H1 (cell line): Measurements from ENCODE around the gene DISP3. TPM values are rescaled to one million over a fixed set of nuclear protein-coding genes. Genes with fewer than 3 reads are reported as not detected.

ENCODE experiments used
- CTCF ChIA-PET: fragments of 300-600 bp; sonication (Branson Sonifier 250); formaldehyde crosslinking; loops from one replicate; lab custom pipeline; 2021; ENCODE audit not compliant: partially characterized antibody; lab: Charles Lee
- POLR2A ChIA-PET: fragments of 300-600 bp; sonication (Branson Sonifier 250); formaldehyde crosslinking; loops from one replicate; lab custom pipeline; 2021; ENCODE audit warnings: inconsistent platforms; ENCODE audit not compliant: partially characterized antibody; lab: Charles Lee
- DNase-seq, 2 experiments: peaks; one replicate each; pipeline versions ENCODE4 v3.0.0 to v3.0.0-alpha.2; 2010 to 2022; ENCODE audit warnings: low spot score in 2 of 2, low read depth in 1 of 2, mixed read lengths in 1 of 2
- FAIRE-seq: peaks from 2 replicates; lab custom pipeline; 2011; peaks lifted over from hg19 to GRCh38; lab: Jason Lieb, UNC
- H2AFZ ChIP-seq: 2 replicates; pipeline ENCODE4 v1.8.1; 2012; ENCODE audit warnings: low read length, inconsistent platforms
- H2AK5ac ChIP-seq: 2 replicates; pipeline ENCODE4 v1.6.1; 2013; ENCODE audit warnings: low read depth, low read length
- H2BK120ac ChIP-seq: replicated peaks from 2 replicates; pipeline ENCODE3; 2013; ENCODE audit warnings: low read depth, low read length, inconsistent platforms
- H2BK12ac ChIP-seq: 2 replicates; pipeline ENCODE4 v1.6.1; 2013; ENCODE audit warnings: low read depth, low read length
- H2BK15ac ChIP-seq: 2 replicates; pipeline ENCODE4 v1.6.1; 2013; ENCODE audit warnings: low read length
- H2BK20ac ChIP-seq: 2 replicates; pipeline ENCODE4 v1.6.1; 2013; ENCODE audit warnings: low read length
- H2BK5ac ChIP-seq: 2 replicates; pipeline ENCODE4 v1.6.1; 2013; ENCODE audit warnings: low read depth, low read length
- H3K14ac ChIP-seq: 2 replicates; pipeline ENCODE4 v1.6.1; 2013; ENCODE audit warnings: inconsistent platforms; ENCODE audit not compliant: insufficient read length
- H3K18ac ChIP-seq: 2 replicates; pipeline ENCODE4 v1.6.1; 2013; ENCODE audit warnings: low read length; ENCODE audit errors: extremely low read depth
- H3K23ac ChIP-seq: 2 replicates; pipeline ENCODE4 v1.6.1; 2013; ENCODE audit warnings: inconsistent platforms; ENCODE audit not compliant: insufficient read length
- H3K23me2 ChIP-seq: 2 replicates; pipeline ENCODE4 v1.6.1; 2013; ENCODE audit warnings: low read depth, low read length
- H3K27ac ChIP-seq: 2 replicates; pipeline ENCODE4 v1.6.1; 2011; ENCODE audit warnings: low read depth, low read length, inconsistent platforms
- H3K27me3 ChIP-seq, 4 experiments: replicated peaks in 1 of 4; 1 replicate in 1 of 4; 2 replicates in 3 of 4; pipeline versions ENCODE4 v1.6.1 to v1.8.1; 2011 to 2013; ENCODE audit warnings: low read length in 3 of 4, mild to moderate bottlenecking in 3 of 4, inconsistent platforms in 2 of 4, mixed read lengths in 2 of 4, moderate library complexity in 1 of 4; ENCODE audit not compliant: control insufficient read depth in 3 of 4, insufficient read depth in 3 of 4; ENCODE audit errors: extremely low read depth in 1 of 4
- H3K36me3 ChIP-seq, 4 experiments: 2 replicates each; pipeline versions ENCODE4 v1.6.1 to v1.8.1; 2011 to 2013; ENCODE audit warnings: mild to moderate bottlenecking in 4 of 4, low read length in 3 of 4, moderate library complexity in 2 of 4, control low read depth in 1 of 4, inconsistent platforms in 1 of 4; ENCODE audit not compliant: insufficient read depth in 4 of 4, control insufficient read depth in 2 of 4
- H3K4ac ChIP-seq: replicated peaks from 2 replicates; pipeline ENCODE3; 2013; ENCODE audit warnings: low read length, low read depth, mixed read lengths, inconsistent platforms; ENCODE audit not compliant: insufficient read length
- H3K4me1 ChIP-seq, 4 experiments: replicated peaks in 1 of 4; 1 replicate in 1 of 4; 2 replicates in 3 of 4; pipeline versions ENCODE4 v1.6.1 to v1.8.1; 2011 to 2013; ENCODE audit warnings: low read length in 3 of 4, inconsistent platforms in 2 of 4, mixed read lengths in 1 of 4; ENCODE audit not compliant: insufficient read depth in 4 of 4, control insufficient read depth in 3 of 4
- H3K4me2 ChIP-seq, 2 experiments: 2 replicates each; pipeline versions ENCODE4 v1.6.1 to v1.8.1; 2011 to 2013; ENCODE audit warnings: low read depth in 2 of 2, low read length in 2 of 2, control low read depth in 1 of 2, inconsistent platforms in 1 of 2, mild to moderate bottlenecking in 1 of 2; ENCODE audit not compliant: insufficient read depth in 1 of 2
- H3K4me3 ChIP-seq, 4 experiments: fragments of 200-600, 300-600 bp in 1 of 4; sonication (generic), shearing (Covaris generic), sonication (Bioruptor Twin) in 1 of 4; 2 replicates each; pipeline versions ENCODE4 v1.5.1 to v1.8.1; 2011 to 2016; ENCODE audit warnings: low read length in 4 of 4, low read depth in 3 of 4, control low read depth in 2 of 4, inconsistent platforms in 2 of 4, mild to moderate bottlenecking in 2 of 4, mixed read lengths in 1 of 4, moderate library complexity in 1 of 4; ENCODE audit not compliant: insufficient read depth in 2 of 4; ENCODE audit errors: extremely low read depth in 1 of 4
- H3K56ac ChIP-seq: replicated peaks from 2 replicates; pipeline ENCODE3; 2013; ENCODE audit warnings: low read depth, mild to moderate bottlenecking, mixed read lengths, low read length, inconsistent platforms; ENCODE audit not compliant: insufficient read length
- H3K79me1 ChIP-seq: 2 replicates; pipeline ENCODE4 v1.6.1; 2013; ENCODE audit warnings: low read depth, low read length, control low read depth
- H3K79me2 ChIP-seq, 2 experiments: 2 replicates each; pipeline versions ENCODE4 v1.6.1 to v1.8.1; 2012 to 2013; ENCODE audit warnings: low read length in 2 of 2, mild to moderate bottlenecking in 2 of 2, inconsistent platforms in 1 of 2; ENCODE audit not compliant: insufficient read depth in 2 of 2, control insufficient read depth in 1 of 2
- H3K9ac ChIP-seq, 4 experiments: replicated peaks in 1 of 4; 1 replicate in 1 of 4; 2 replicates in 3 of 4; pipeline versions ENCODE4 v1.6.1 to v1.8.1; 2011 to 2013; ENCODE audit warnings: low read depth in 3 of 4, low read length in 3 of 4, control low read depth in 2 of 4, mild to moderate bottlenecking in 2 of 4, moderate library complexity in 2 of 4, inconsistent platforms in 1 of 4; ENCODE audit errors: extremely low read depth in 1 of 4
- H3K9me3 ChIP-seq, 2 experiments: 2 replicates each; pipeline versions ENCODE4 v1.6.1 to v1.8.1; 2012 to 2013; ENCODE audit warnings: mild to moderate bottlenecking in 2 of 2, moderate library complexity in 2 of 2, control low read depth in 1 of 2, inconsistent platforms in 1 of 2, low read depth in 1 of 2, low read length in 1 of 2, mixed read lengths in 1 of 2; ENCODE audit not compliant: insufficient read depth in 2 of 2
- H4K20me1 ChIP-seq, 2 experiments: replicated peaks in 1 of 2; 2 replicates each; pipeline versions ENCODE3 to v1.8.1; 2011 to 2013; ENCODE audit warnings: inconsistent platforms in 2 of 2, low read length in 2 of 2, mild to moderate bottlenecking in 1 of 2; ENCODE audit not compliant: insufficient read depth in 2 of 2, control insufficient read depth in 1 of 2
- H4K5ac ChIP-seq: 2 replicates; pipeline ENCODE4 v1.6.1; 2013; ENCODE audit warnings: low read length, low read depth, mixed read lengths, inconsistent platforms; ENCODE audit not compliant: insufficient read length
- H4K8ac ChIP-seq: 2 replicates; pipeline ENCODE4 v1.8.0; 2013; ENCODE audit warnings: mild to moderate bottlenecking, moderate library complexity, low read length, inconsistent platforms; ENCODE audit not compliant: insufficient read depth; ENCODE audit errors: extremely low read depth
- H4K91ac ChIP-seq: replicated peaks from 2 replicates; pipeline ENCODE3; 2013; ENCODE audit warnings: low read length, mixed read lengths, inconsistent platforms; ENCODE audit not compliant: insufficient read length
- ASH2L ChIP-seq: fragments of 200-600, 300-600 bp; sonication (generic); IDR thresholded peaks from one replicate; pipeline ENCODE4 v1.7.1; 2017; ENCODE audit warnings: low read length
- BACH1 ChIP-seq: IDR thresholded peaks from 2 replicates; pipeline ENCODE4 v1.6.1; 2012; ENCODE audit warnings: low read length, improper control_type of control experiment
- CREB1 ChIP-seq: IDR thresholded peaks from 2 replicates; pipeline ENCODE4 v1.6.1; 2012; ENCODE audit warnings: inconsistent platforms
- GTF2F1 ChIP-seq: IDR thresholded peaks from 2 replicates; pipeline ENCODE4 v1.6.1; 2012; ENCODE audit warnings: low read depth, low read length, improper control_type of control experiment, borderline replicate concordance
- NRF1 ChIP-seq: IDR thresholded peaks from 2 replicates; pipeline ENCODE4 v1.6.1; 2011; ENCODE audit warnings: mild to moderate bottlenecking, low read depth, low read length, improper control_type of control experiment
- POLR2A ChIP-seq, 2 experiments: IDR thresholded peaks; 1 replicate in 1 of 2; 2 replicates in 1 of 2; pipeline ENCODE4 v1.6.1; 2011; ENCODE audit warnings: low read depth in 2 of 2, low read length in 2 of 2, mild to moderate bottlenecking in 2 of 2; ENCODE audit errors: control extremely low read depth in 1 of 2
- SAP30 ChIP-seq: fragments of 300-600 bp; sonication (generic); IDR thresholded peaks from 2 replicates; pipeline ENCODE4 v1.7.1; 2012; ENCODE audit warnings: low read length, moderate library complexity, mild to moderate bottlenecking, inconsistent platforms; ENCODE audit not compliant: insufficient read depth, insufficient replicate concordance
- SIX5 ChIP-seq: IDR thresholded peaks from 2 replicates; pipeline ENCODE4 v1.6.1; 2011; ENCODE audit warnings: mild to moderate bottlenecking, low read depth, low read length
- SP1 ChIP-seq: IDR thresholded peaks from 2 replicates; pipeline ENCODE4 v1.6.1; 2011; ENCODE audit warnings: low read depth, low read length
- TBP ChIP-seq: IDR thresholded peaks from 2 replicates; pipeline ENCODE4 v1.6.1; 2011; ENCODE audit warnings: low read depth, low read length, improper control_type of control experiment
- TCF12 ChIP-seq: IDR thresholded peaks from 2 replicates; pipeline ENCODE4 v1.6.1; 2011; ENCODE audit warnings: low read depth, mild to moderate bottlenecking, low read length
- YY1 ChIP-seq: IDR thresholded peaks from 2 replicates; pipeline ENCODE4 v1.6.1; 2011; ENCODE audit warnings: low read depth, mild to moderate bottlenecking, low read length
- WGBS, 2 experiments: shearing (Covaris generic) in 1 of 2; methylation state at CpG; one replicate each; pipeline versions ENCODE4 v1.1.6 to v1.1.7; 2013 to 2015; ENCODE audit warnings: low lambda C conversion rate in 2 of 2, mixed read lengths in 2 of 2, inconsistent platforms in 1 of 2, low coverage in 1 of 2, missing lambda C conversion rate in 1 of 2; ENCODE audit not compliant: insufficient replicate concordance in 2 of 2, insufficient coverage in 1 of 2, insufficient read length in 1 of 2; ENCODE audit errors: extremely low coverage in 1 of 2, missing lambda C conversion rate in 1 of 2; 5-methylcytosine and 5-hydroxymethylcytosine counted together
- polyA plus RNA-seq, 7 experiments: library from polyadenylated mRNA; depleted of rRNA in 3 of 7; stranded (reverse) in 5 of 7; unstranded in 2 of 7; fragments of >200 nt in 5 of 7; fragments of 200-250 nt in 2 of 7; gene quantifications; 1 replicate in 5 of 7; 2 replicates in 1 of 7; 4 replicates in 1 of 7; pipeline versions ENCODE4 v1.2.1 to v1.2.3, GENCODE V29; 2011 to 2013; ENCODE audit warnings: missing spikeins in 2 of 7, mixed read lengths in 2 of 7
- total RNA-seq: library from RNA; stranded (reverse); fragmentation: NEBNext Ultra II Directional; extraction: Animal tissue kit (Norgen Biotek cat#: 25700); gene quantifications from 2 replicates; pipeline ENCODE4 v1.2.1, GENCODE V29; 2021
- TF ChIP-seq, protein P1 (sequence below): IDR thresholded peaks from 2 replicates; pipeline ENCODE4 v1.6.1; 2012; ENCODE audit warnings: inconsistent platforms

The DISP3 gene
- total and polyA plus RNA-seq, 2 of the 8 experiments (the other 6 are each of a cell fraction or from before 2014, with no cell fraction given), result 3.4 to 4.6 TPM

DNA sequence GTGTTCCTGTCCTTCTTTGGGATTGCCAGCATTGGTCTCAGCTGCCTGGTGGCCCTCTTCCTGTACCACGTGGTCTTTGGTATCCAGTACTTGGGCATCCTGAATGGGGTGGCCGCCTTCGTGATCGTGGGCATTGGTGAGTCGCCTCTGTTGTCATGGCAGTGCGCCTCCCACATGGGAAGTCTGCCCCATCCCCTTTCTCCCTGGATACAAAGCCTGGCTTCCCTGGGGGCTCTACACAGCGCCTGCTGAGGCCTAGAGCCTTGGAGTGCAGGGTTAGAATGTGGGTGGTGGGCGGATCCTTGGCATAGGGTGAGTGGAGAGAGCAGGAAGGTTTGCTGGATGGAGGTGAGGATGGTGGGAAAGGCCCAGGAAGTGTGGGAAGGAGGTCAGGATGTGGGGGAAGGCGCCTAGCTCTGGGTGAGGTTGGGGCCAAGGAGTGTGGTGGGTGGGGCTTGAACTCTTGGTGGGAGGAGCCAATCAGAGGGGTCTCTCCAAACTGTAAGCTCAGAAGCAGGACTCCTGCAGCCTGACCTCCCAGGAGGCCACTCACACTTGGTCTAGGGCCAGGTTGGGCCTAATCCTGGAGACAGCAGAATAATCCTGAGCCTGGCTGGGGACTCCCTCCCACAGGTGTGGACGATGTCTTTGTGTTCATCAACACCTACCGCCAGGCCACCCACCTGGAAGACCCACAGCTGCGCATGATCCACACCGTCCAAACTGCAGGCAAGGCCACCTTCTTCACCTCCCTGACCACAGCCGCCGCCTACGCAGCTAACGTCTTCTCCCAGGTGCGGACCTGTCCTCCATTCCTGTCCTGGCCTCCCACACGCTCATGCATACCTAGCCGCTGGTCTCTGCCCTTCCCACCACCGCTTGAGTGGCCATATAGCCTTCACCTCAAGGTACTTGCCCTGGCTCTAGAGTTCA lies 36.7 kb downstream of the DISP3 start:
- POLR2A ChIA-PET, result interaction anchor here (1.0 kb wide), 1 partner anchor 16 kb away, joined by 4 read pairs; no protein-coding TSS in a partner anchor
- Histone ChIP-seq H3K23me2 (no peaks in the 10 kb centered on the region; the same call in 1 of the 2 replicates), H3K9ac (no peak overlapping the region), H3K36me3 (no peaks in the 10 kb centered on the region; a peak in 1 of 8 replicates), H2AK5ac (no peak overlapping the region), H3K23ac (no peak overlapping the region), H4K20me1 (no peaks in the 10 kb centered on the region), H2AFZ (no peak overlapping the region), H3K4me3 (no peak overlapping the region), H3K79me2 (no peaks in the 10 kb centered on the region), H3K4ac (no peak overlapping the region), H4K8ac (peak overlapping the region; percentile 2; the same call in 1 of the 2 replicates), H3K27me3 (no peaks in the 10 kb centered on the region), H3K9me3 (no peaks in the 10 kb centered on the region), H4K91ac (no peak overlapping the region), H2BK120ac (no peak overlapping the region), H2BK12ac (no peak overlapping the region), H3K27ac (no peak overlapping the region), H4K5ac (no peak overlapping the region), H3K18ac (no peak overlapping the region), H3K14ac (no peak overlapping the region), H3K79me1 (no peaks in the 10 kb centered on the region), H2BK15ac (no peak overlapping the region), H3K56ac (no peak overlapping the region), H2BK20ac (no peak overlapping the region), H3K4me1 (no peaks in the 10 kb centered on the region), H2BK5ac (0 out of 2 replicates have a peak overlapping the region, but pooled peaks have one; percentile 12), H3K4me2 (no peak overlapping the region)
- no peak for FAIRE-seq
- WGBS, 2 experiments, result 89% methylated on average over 21 of the region's 21 CpGs; no CpG with 5 or more reads in 1 of the 2 experiments
- DNase-seq, result no peak
- CTCF ChIA-PET, result interaction anchor here (0.6 to 1.8 kb wide), 3 partner anchors 14 to 55 kb away, joined by 3 to 4 read pairs (median 4); no protein-coding TSS in a partner anchor
- TF ChIP-seq YY1 (no peak), CREB1 (no peak), POLR2A (IDR thresholded peaks at IDR 0.05; ENCODE audit: control extremely low read depth in 1 of 2, low read depth in 2 of 2, low read length in 2 of 2) (no peak), TBP (no peak), BACH1 (no peak), GTF2F1 (no peak), SP1 (no peak), NRF1 (no peak), TCF12 (no peak), SAP30 (no peak), ASH2L (no peak), SIX5 (no peak)
- TF ChIP-seq, protein P1, sequence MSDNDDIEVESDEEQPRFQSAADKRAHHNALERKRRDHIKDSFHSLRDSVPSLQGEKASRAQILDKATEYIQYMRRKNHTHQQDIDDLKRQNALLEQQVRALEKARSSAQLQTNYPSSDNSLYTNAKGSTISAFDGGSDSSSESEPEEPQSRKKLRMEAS, result no peak
